ENCODE measurements around the gene SH3BP5. TPM values are rescaled to one million over a fixed set of nuclear protein-coding genes. Genes with fewer than 3 reads are reported as not detected.

The SH3BP5 gene
- total RNA-seq, 1 donor from 2014 or later = 80.5 TPM

DNA sequence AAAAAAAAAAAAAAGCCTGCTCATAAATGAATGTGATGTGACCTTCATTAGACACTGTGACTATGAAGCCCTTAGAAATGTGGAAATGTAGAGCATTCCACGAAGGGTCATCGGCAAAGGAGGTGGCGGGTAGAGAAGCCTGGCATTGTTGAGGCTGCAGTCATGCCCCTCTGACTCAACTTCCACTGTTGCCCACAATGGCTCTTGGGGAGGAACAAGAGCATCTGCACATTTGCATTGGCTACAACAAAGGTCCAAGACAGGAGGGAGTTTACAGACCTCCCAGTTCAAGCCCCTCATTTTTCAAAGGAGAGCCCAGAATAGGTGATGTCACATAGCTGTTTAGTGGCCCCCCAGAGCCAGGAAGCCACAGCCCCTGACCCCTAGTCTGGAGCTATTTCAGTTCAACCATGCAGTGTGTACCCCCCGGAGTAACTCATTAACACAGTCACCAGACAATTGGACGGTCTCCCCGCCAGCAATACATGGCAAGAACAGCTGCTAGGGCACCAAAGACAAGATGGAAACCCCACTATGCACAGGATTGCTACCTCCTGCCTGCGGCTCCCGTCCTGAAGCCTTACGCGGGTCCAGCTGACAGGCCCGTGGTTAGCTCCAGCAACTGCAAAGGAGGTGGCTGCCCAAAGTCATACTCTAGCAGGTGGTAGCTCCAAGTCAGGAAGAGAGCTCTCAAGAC lies 56.2 kb downstream of the SH3BP5 start:
- no peaks in the 10 kb centered on the region for H3K9me3 Mint-ChIP-seq
- no peaks in the 10 kb centered on the region for H3K27me3 Mint-ChIP-seq (ENCODE audit: low read depth)
- no peak for DNase-seq (ENCODE audit: low spot score in 2 of 2, unreplicated experiment in 2 of 2)
- H3K36me3 Mint-ChIP-seq = peaks cover 5% of the 10 kb centered on the region
- H3K4me3 Mint-ChIP-seq = no peak overlapping the region
- peaks cover 14% of the 10 kb centered on the region for H3K4me1 Mint-ChIP-seq
- TF ChIP-seq, protein P1, sequence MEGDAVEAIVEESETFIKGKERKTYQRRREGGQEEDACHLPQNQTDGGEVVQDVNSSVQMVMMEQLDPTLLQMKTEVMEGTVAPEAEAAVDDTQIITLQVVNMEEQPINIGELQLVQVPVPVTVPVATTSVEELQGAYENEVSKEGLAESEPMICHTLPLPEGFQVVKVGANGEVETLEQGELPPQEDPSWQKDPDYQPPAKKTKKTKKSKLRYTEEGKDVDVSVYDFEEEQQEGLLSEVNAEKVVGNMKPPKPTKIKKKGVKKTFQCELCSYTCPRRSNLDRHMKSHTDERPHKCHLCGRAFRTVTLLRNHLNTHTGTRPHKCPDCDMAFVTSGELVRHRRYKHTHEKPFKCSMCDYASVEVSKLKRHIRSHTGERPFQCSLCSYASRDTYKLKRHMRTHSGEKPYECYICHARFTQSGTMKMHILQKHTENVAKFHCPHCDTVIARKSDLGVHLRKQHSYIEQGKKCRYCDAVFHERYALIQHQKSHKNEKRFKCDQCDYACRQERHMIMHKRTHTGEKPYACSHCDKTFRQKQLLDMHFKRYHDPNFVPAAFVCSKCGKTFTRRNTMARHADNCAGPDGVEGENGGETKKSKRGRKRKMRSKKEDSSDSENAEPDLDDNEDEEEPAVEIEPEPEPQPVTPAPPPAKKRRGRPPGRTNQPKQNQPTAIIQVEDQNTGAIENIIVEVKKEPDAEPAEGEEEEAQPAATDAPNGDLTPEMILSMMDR (IDR thresholded peaks at IDR 0.05; ENCODE audit: unreplicated experiment) = no peak
- H3K27ac Mint-ChIP-seq = peak overlapping the region; percentile 22

DNA sequence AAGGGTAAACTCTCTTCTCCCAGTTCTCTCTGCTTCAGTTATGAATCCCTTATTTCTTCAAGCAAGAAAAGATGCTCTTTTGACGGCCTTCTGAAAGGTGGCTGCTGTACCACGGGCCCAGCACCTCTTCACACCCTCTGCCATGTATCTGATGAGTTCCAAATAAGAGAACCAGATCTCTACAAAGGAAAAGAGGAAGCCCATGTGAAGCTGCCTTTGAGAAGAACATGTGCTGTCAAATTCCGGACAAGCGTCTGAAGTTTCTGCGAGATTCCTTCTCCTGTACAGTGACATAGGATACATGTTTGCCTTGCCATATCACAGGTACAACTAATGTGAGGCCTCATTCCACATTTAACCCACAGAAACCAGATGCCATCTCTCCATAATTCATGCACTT lies 59.2 kb downstream of the SH3BP5 start:
- Mint-ChIP-seq H3K27me3 (ENCODE audit: low read depth) (no peaks in the 10 kb centered on the region), H3K4me3 (no peak overlapping the region), H3K27ac (no peak overlapping the region), H3K36me3 (peaks cover 5% of the 10 kb centered on the region), H3K9me3 (no peaks in the 10 kb centered on the region), H3K4me1 (peaks cover 15% of the 10 kb centered on the region)
- TF ChIP-seq, protein P1 (IDR thresholded peaks at IDR 0.05; ENCODE audit: unreplicated experiment) = no peak
- DNase-seq (ENCODE audit: low spot score in 2 of 2, unreplicated experiment in 2 of 2) = no peak

DNA sequence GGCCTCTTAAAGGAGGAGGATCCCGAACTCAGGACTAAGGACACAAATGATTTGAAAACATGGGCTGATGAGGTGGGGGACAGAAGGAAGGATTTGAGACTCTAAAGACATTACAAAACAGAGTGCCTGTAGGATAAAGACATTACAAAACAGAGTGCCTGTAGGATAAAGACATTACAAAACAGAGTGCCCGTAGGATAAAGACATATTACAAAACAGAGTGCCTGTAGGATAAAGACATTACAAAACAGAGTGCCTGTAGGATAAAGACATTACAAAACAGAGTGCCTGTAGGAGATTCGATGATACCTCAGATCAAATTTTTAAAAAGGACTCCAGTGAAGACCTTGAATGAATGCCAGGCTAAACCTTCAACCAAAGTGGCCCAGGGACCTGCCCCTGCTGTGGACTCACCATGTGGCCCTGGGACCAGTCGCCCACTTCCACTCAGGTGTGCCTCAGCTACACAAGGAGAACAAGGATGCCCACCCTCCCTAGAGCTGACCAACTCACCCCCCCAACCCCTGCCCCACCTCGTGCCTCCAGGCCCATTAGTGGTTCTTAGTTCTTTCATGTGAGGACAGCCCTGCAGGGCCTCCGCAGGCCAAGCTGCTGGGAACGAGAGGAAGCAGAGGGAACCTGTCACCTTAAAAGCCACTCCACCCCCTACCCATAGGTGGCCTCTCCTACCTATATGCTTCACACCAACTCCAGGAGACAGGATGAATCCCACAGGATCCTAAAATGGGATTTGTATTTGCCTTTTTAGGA lies 59.8 kb downstream of the SH3BP5 start:
- TF ChIP-seq, protein P1 (IDR thresholded peaks at IDR 0.05; ENCODE audit: unreplicated experiment) = no peak
- Mint-ChIP-seq H3K27me3 (ENCODE audit: low read depth) (no peaks in the 10 kb centered on the region), H3K9me3 (no peaks in the 10 kb centered on the region), H3K4me1 (peaks cover 15% of the 10 kb centered on the region), H3K4me3 (no peak overlapping the region), H3K36me3 (peaks cover 5% of the 10 kb centered on the region), H3K27ac (no peak overlapping the region)
- DNase-seq (ENCODE audit: low spot score in 2 of 2, unreplicated experiment in 2 of 2) = no peak

DNA sequence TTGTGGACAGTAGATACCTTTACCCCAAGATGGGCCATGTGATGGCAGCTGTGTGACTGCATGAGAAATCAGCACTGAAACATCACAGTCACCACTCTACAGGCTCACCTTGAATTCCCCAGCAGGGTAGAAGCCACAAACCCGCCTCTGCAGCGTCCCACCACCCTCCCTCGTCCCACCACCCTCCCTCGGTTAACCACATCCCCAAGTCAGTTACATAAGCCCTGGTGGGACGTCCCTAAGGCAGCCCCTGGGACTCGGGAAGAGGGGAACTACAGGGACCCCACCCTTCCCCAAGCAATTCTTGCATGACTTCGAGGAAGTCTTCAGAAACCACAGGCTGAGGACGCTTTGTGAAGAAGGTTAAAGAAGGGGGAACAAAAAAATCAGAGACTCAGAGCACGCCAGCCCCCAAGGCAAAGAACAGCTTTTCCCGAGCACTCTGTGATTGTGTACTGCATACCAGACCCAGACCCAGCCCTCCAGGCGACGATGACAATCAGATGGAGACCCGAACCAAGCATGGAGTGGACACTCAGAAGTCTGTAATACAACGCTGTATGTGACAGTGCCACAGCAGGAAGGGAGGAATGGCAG lies 60.5 kb downstream of the SH3BP5 start:
- H3K9me3 Mint-ChIP-seq = no peaks in the 10 kb centered on the region
- H3K27ac Mint-ChIP-seq = peak overlapping the region; percentile 27
- DNase-seq (ENCODE audit: low spot score in 2 of 2, unreplicated experiment in 2 of 2) = no peak
- TF ChIP-seq, protein P1 (IDR thresholded peaks at IDR 0.05; ENCODE audit: unreplicated experiment) = no peak
- H3K36me3 Mint-ChIP-seq = peaks cover 5% of the 10 kb centered on the region
- H3K4me3 Mint-ChIP-seq = no peak overlapping the region
- peaks cover 15% of the 10 kb centered on the region for H3K4me1 Mint-ChIP-seq
- H3K27me3 Mint-ChIP-seq (ENCODE audit: low read depth) = no peaks in the 10 kb centered on the region

DNA sequence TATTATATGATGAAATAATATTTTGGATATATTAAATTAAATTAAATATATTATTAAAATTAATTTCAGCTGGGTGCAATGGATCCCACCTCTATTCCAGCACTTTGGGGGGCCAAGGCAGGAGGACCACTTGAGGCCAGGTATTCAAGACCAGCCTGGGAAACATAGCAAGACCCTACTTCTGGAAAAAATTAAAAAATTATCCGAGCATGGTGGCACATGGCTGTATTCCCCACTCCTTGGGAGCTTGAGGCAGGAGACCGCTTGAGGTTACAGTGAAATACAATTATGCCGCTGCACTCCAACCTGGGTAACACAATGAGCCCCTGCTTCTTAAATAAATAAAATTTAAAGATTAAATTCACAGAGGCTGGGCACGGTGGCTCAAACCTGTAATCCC lies 61.4 kb downstream of the SH3BP5 start:
- Mint-ChIP-seq H3K4me3 (no peak overlapping the region), H3K27me3 (ENCODE audit: low read depth) (no peaks in the 10 kb centered on the region), H3K4me1 (peaks cover 15% of the 10 kb centered on the region), H3K36me3 (peaks cover 5% of the 10 kb centered on the region), H3K9me3 (no peaks in the 10 kb centered on the region), H3K27ac (no peak overlapping the region)
- no peak for DNase-seq (ENCODE audit: low spot score in 2 of 2, unreplicated experiment in 2 of 2)
- TF ChIP-seq, protein P1 (IDR thresholded peaks at IDR 0.05; ENCODE audit: unreplicated experiment) = no peak

Data from mesothelial cell of epicardium (in vitro differentiated cells).